Astrocyte (in vitro differentiated cells and primary cell): ENCODE data around the gene IL20RB. TPM values are rescaled to one million over a fixed set of nuclear protein-coding genes. Genes with fewer than 3 reads are reported as not detected.
A peak's percentile ranks its signal among the peaks of the same experiment; 100 is the strongest.
"Not testable (repeated sequence)": the region's sequence is repeated elsewhere in the genome, so short reads cannot be mapped to it uniquely, and the experiment has no call there.

Experiments
- DNase-seq: peaks from one replicate; pipeline ENCODE4 v3.0.0-alpha.2; 2010; ENCODE audit warnings: low read depth
- FAIRE-seq: peaks from 2 replicates; lab custom pipeline; 2011; peaks lifted over from hg19 to GRCh38; lab: Jason Lieb, UNC
- H2AFZ ChIP-seq: 2 replicates; pipeline ENCODE4 v1.6.0; 2012; ENCODE audit warnings: low read depth, low read length, inconsistent platforms
- H3K27ac ChIP-seq: 2 replicates; pipeline ENCODE4 v1.5.1; 2011; ENCODE audit warnings: low read depth, low read length, inconsistent platforms
- H3K27me3 ChIP-seq: 2 replicates; pipeline ENCODE4 v1.6.0; 2011; ENCODE audit warnings: low read length, inconsistent platforms; ENCODE audit not compliant: insufficient read depth
- H3K36me3 ChIP-seq: 2 replicates; pipeline ENCODE4 v1.5.1; 2011; ENCODE audit warnings: low read length, inconsistent platforms; ENCODE audit not compliant: insufficient read depth
- H3K4me1 ChIP-seq: 2 replicates; pipeline ENCODE4 v1.5.1; 2011; ENCODE audit warnings: low read length, inconsistent platforms; ENCODE audit not compliant: insufficient read depth
- H3K4me2 ChIP-seq: 2 replicates; pipeline ENCODE4 v1.6.0; 2012; ENCODE audit warnings: low read length, inconsistent platforms
- H3K4me3 ChIP-seq: 2 replicates; pipeline ENCODE4 v1.5.1; 2011; ENCODE audit warnings: low read depth, mild to moderate bottlenecking, low read length, inconsistent platforms; ENCODE audit not compliant: insufficient read depth
- H3K79me2 ChIP-seq: 2 replicates; pipeline ENCODE4 v1.6.0; 2012; ENCODE audit warnings: mild to moderate bottlenecking, low read length, inconsistent platforms; ENCODE audit not compliant: insufficient read depth
- H3K9ac ChIP-seq: 2 replicates; pipeline ENCODE4 v1.6.0; 2012; ENCODE audit warnings: mild to moderate bottlenecking, low read length, inconsistent platforms
- H3K9me3 ChIP-seq: 2 replicates; pipeline ENCODE4 v1.5.1; 2012; ENCODE audit warnings: low read depth, mild to moderate bottlenecking, low read length, inconsistent platforms; ENCODE audit not compliant: insufficient read depth
- H4K20me1 ChIP-seq: 2 replicates; pipeline ENCODE4 v1.6.0; 2012; ENCODE audit warnings: low read length, inconsistent platforms; ENCODE audit not compliant: insufficient read depth
- H3K27ac Mint-ChIP-seq: one replicate; pipeline ENCODE4 v1.8.0; 2021; ENCODE audit warnings: mild to moderate bottlenecking, mixed read lengths; ENCODE audit not compliant: unreplicated experiment
- H3K27me3 Mint-ChIP-seq: one replicate; pipeline ENCODE4 v1.8.0; 2021; ENCODE audit warnings: low read depth, mixed read lengths; ENCODE audit not compliant: unreplicated experiment
- H3K36me3 Mint-ChIP-seq: one replicate; pipeline ENCODE4 v1.8.0; 2021; ENCODE audit warnings: low read depth, mixed read lengths; ENCODE audit not compliant: unreplicated experiment
- H3K4me1 Mint-ChIP-seq: one replicate; pipeline ENCODE4 v1.8.0; 2021; ENCODE audit warnings: low read depth, mixed read lengths; ENCODE audit not compliant: unreplicated experiment
- H3K4me3 Mint-ChIP-seq: one replicate; pipeline ENCODE4 v1.8.0; 2021; ENCODE audit warnings: mild to moderate bottlenecking, moderate library complexity, mixed read lengths; ENCODE audit not compliant: unreplicated experiment
- H3K9me3 Mint-ChIP-seq: one replicate; pipeline ENCODE4 v1.8.0; 2021; ENCODE audit warnings: mild to moderate bottlenecking, mixed read lengths; ENCODE audit not compliant: unreplicated experiment
- CTCF ChIP-seq: IDR thresholded peaks from 2 replicates; pipeline ENCODE4 v1.5.1; 2011; ENCODE audit warnings: low read depth, mild to moderate bottlenecking, inconsistent platforms, low read length, moderate library complexity; ENCODE audit not compliant: insufficient read depth
- EZH2 ChIP-seq: IDR thresholded peaks from 2 replicates; pipeline ENCODE4 v1.6.1; 2012; ENCODE audit warnings: mild to moderate bottlenecking, low read length, inconsistent platforms; ENCODE audit not compliant: insufficient read depth
- total RNA-seq: library from RNA; stranded (reverse); gene quantifications from 2 replicates; pipeline ENCODE4 v1.2.1, GENCODE V29; 2021

Gene IL20RB
- total RNA-seq, 1 donor from 2014 or later = 22.0 TPM

- Histone ChIP-seq H3K4me3 (no peak overlapping the region), H3K4me2 (no peak overlapping the region), H3K79me2 (no peaks in the 10 kb centered on the region), H3K36me3 (no peaks in the 10 kb centered on the region), H3K27ac (no peak overlapping the region), H2AFZ (no peak overlapping the region), H4K20me1 (no peaks in the 10 kb centered on the region), H3K9me3 (no peaks in the 10 kb centered on the region), H3K27me3 (no peaks in the 10 kb centered on the region), H3K4me1 (peaks cover 15% of the 10 kb centered on the region), H3K9ac (no peak overlapping the region)
- no peak for TF ChIP-seq EZH2
- FAIRE-seq (no peak), DNase-seq (no peak)
- Mint-ChIP-seq H3K4me3 (peak overlapping the region; percentile 15), H3K36me3 (no peaks in the 10 kb centered on the region), H3K27me3 (no peaks in the 10 kb centered on the region), H3K4me1 (peaks cover 44% of the 10 kb centered on the region), H3K27ac (no peak overlapping the region), H3K9me3 (no peaks in the 10 kb centered on the region)
Measured at GRCh38 chr3:136959599-136959998, 1.8 kb downstream of the IL20RB start.

GRCh38 chr3:136960838-136961836 lies 3.4 kb downstream of the IL20RB start:
- FAIRE-seq = no peak
- H3K4me1 Mint-ChIP-seq = peaks cover 30% of the 10 kb centered on the region

GRCh38 chr3:136962927-136963326 lies 5.1 kb downstream of the IL20RB start:
- H3K27me3 Mint-ChIP-seq = no peaks in the 10 kb centered on the region
- Histone ChIP-seq H2AFZ (no peak overlapping the region), H3K4me3 (no peak overlapping the region), H3K4me2 (no peak overlapping the region), H3K9me3 (no peaks in the 10 kb centered on the region), H3K9ac (no peak overlapping the region), H4K20me1 (no peaks in the 10 kb centered on the region), H3K36me3 (no peaks in the 10 kb centered on the region), H3K27me3 (no peaks in the 10 kb centered on the region), H3K79me2 (no peaks in the 10 kb centered on the region), H3K27ac (no peak overlapping the region), H3K4me1 (no peaks in the 10 kb centered on the region)
- no peak overlapping the region for H3K4me3 Mint-ChIP-seq
- no peaks in the 10 kb centered on the region for H3K36me3 Mint-ChIP-seq
- no peaks in the 10 kb centered on the region for H3K9me3 Mint-ChIP-seq
- TF ChIP-seq CTCF = no peak
- no peak for TF ChIP-seq EZH2
- DNase-seq = no peak
- no peak overlapping the region for H3K27ac Mint-ChIP-seq
- H3K4me1 Mint-ChIP-seq = peaks cover 13% of the 10 kb centered on the region
- FAIRE-seq = no peak

More at GRCh38 chr3:136960838-136961836, 3.4 kb downstream of the IL20RB start:
- Mint-ChIP-seq H3K36me3 (no peaks in the 10 kb centered on the region), H3K27me3 (no peaks in the 10 kb centered on the region), H3K4me3 (peak overlapping the region; percentile 7), H3K9me3 (no peaks in the 10 kb centered on the region), H3K27ac (peak overlapping the region; percentile 63)
- H3K27ac ChIP-seq = no peak overlapping the region
- H4K20me1 ChIP-seq = no peaks in the 10 kb centered on the region
- TF ChIP-seq CTCF (no peak), EZH2 (no peak)
- DNase-seq = peak; percentile 50
- H3K4me2 ChIP-seq = no peak overlapping the region
- no peaks in the 10 kb centered on the region for H3K9me3 ChIP-seq
- H3K36me3 ChIP-seq = no peaks in the 10 kb centered on the region
- no peaks in the 10 kb centered on the region for H3K79me2 ChIP-seq
- H2AFZ ChIP-seq = no peak overlapping the region
- no peak overlapping the region for H3K9ac ChIP-seq
- no peak overlapping the region for H3K4me3 ChIP-seq
- H3K27me3 ChIP-seq = no peaks in the 10 kb centered on the region
- peaks cover 4% of the 10 kb centered on the region for H3K4me1 ChIP-seq

GRCh38 chr3:136969539-136969938 lies 11.8 kb downstream of the IL20RB start:
- H4K20me1 ChIP-seq = not testable (repeated sequence)

More at GRCh38 chr3:136969539-136969938, 11.8 kb downstream of the IL20RB start:
- H3K27ac Mint-ChIP-seq, H3K9me3 ChIP-seq, H3K36me3 ChIP-seq, H3K4me3 ChIP-seq, H2AFZ ChIP-seq, H3K9me3 Mint-ChIP-seq, H3K79me2 ChIP-seq, FAIRE-seq, H3K4me3 Mint-ChIP-seq, H3K27me3 ChIP-seq, H3K4me1 ChIP-seq, H3K9ac ChIP-seq, DNase-seq, H3K27ac ChIP-seq, H3K4me1 Mint-ChIP-seq, H3K4me2 ChIP-seq, H3K27me3 Mint-ChIP-seq, H3K36me3 Mint-ChIP-seq: not testable (repeated sequence)
